HepG2 (cell line): ENCODE measurements around the gene BANP.

ENCODE experiments used
- TAF1 ChIP-seq: sonication (generic); formaldehyde crosslinking; IDR thresholded peaks from 2 replicates; pipeline ENCODE4 v1.4.0; 2020; ENCODE audit warnings: missing genetic modification reagents
- ZBTB7A ChIP-seq: sonication (generic); formaldehyde crosslinking; IDR thresholded peaks from 2 replicates; pipeline ENCODE4 v1.8.0; 2022; ENCODE audit warnings: mild to moderate bottlenecking, missing genetic modification reagents
- ZNF747 ChIP-seq: sonication (generic); formaldehyde crosslinking; IDR thresholded peaks from 2 replicates; pipeline ENCODE4 v1.8.1; 2023; ENCODE audit warnings: missing genetic modification reagents, mild to moderate bottlenecking, borderline replicate concordance
- ZZZ3 ChIP-seq: sonication (generic); formaldehyde crosslinking; IDR thresholded peaks from 2 replicates; pipeline ENCODE4 v1.4.0; 2020; ENCODE audit warnings: missing genetic modification reagents, mild to moderate bottlenecking, borderline replicate concordance
- TF ChIP-seq, protein P1 (sequence below): sonication (generic); formaldehyde crosslinking; IDR thresholded peaks from 2 replicates; pipeline ENCODE4 v1.4.0; 2020; ENCODE audit warnings: missing genetic modification reagents
- TF ChIP-seq, protein P2 (sequence below): IDR thresholded peaks from 2 replicates; pipeline ENCODE4 v1.6.1; 2012; ENCODE audit warnings: low read depth, low read length, improper control_type of control experiment
- TF ChIP-seq, protein P3 (sequence below): sonication (generic); formaldehyde crosslinking; IDR thresholded peaks from 2 replicates; pipeline ENCODE4 v1.4.0; 2020; ENCODE audit warnings: missing genetic modification reagents

DNA sequence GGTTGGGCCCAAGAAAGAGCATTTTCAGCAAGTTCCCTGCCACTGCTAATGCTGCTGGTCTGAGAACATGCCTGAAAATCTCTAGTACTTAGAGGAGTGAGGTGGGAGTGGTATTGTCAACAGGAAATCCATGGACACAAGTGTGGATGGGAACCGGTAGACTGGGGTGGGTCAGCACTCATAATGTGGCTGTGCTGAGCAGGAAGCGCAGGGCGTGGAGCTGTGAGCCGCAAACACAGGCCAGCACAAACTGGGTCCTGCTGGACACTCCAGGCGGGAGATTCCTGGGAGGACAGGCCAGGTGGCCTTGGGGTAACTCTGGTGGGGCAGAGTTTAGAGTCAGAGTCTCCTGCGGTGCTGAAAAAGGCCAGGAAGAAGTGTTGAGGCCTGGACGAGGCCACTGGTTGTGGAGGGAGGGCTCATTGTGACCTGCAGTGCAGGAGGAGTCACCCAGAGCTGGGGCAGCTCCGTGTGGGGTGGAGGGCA lies 62.6 kb downstream of the BANP start:
- TF ChIP-seq, protein P1, sequence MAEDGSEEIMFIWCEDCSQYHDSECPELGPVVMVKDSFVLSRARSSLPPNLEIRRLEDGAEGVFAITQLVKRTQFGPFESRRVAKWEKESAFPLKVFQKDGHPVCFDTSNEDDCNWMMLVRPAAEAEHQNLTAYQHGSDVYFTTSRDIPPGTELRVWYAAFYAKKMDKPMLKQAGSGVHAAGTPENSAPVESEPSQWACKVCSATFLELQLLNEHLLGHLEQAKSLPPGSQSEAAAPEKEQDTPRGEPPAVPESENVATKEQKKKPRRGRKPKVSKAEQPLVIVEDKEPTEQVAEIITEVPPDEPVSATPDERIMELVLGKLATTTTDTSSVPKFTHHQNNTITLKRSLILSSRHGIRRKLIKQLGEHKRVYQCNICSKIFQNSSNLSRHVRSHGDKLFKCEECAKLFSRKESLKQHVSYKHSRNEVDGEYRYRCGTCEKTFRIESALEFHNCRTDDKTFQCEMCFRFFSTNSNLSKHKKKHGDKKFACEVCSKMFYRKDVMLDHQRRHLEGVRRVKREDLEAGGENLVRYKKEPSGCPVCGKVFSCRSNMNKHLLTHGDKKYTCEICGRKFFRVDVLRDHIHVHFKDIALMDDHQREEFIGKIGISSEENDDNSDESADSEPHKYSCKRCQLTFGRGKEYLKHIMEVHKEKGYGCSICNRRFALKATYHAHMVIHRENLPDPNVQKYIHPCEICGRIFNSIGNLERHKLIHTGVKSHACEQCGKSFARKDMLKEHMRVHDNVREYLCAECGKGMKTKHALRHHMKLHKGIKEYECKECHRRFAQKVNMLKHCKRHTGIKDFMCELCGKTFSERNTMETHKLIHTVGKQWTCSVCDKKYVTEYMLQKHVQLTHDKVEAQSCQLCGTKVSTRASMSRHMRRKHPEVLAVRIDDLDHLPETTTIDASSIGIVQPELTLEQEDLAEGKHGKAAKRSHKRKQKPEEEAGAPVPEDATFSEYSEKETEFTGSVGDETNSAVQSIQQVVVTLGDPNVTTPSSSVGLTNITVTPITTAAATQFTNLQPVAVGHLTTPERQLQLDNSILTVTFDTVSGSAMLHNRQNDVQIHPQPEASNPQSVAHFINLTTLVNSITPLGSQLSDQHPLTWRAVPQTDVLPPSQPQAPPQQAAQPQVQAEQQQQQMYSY (CRISPR knock-in tag): no peak
- TF ChIP-seq TAF1 (no peak), ZBTB7A (no peak), ZNF747 (CRISPR knock-in tag) (no peak), ZZZ3 (CRISPR knock-in tag) (no peak)
- TF ChIP-seq, protein P2, sequence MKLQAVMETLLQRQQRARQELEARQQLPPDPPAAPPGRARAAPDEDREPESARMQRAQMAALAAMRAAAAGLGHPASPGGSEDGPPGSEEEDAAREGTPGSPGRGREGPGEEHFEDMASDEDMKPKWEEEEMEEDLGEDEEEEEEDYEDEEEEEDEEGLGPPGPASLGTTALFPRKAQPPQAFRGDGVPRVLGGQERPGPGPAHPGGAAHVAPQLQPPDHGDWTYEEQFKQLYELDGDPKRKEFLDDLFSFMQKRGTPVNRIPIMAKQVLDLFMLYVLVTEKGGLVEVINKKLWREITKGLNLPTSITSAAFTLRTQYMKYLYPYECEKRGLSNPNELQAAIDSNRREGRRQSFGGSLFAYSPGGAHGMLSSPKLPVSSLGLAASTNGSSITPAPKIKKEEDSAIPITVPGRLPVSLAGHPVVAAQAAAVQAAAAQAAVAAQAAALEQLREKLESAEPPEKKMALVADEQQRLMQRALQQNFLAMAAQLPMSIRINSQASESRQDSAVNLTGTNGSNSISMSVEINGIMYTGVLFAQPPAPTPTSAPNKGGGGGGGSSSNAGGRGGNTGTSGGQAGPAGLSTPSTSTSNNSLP: no peak
- TF ChIP-seq, protein P3, sequence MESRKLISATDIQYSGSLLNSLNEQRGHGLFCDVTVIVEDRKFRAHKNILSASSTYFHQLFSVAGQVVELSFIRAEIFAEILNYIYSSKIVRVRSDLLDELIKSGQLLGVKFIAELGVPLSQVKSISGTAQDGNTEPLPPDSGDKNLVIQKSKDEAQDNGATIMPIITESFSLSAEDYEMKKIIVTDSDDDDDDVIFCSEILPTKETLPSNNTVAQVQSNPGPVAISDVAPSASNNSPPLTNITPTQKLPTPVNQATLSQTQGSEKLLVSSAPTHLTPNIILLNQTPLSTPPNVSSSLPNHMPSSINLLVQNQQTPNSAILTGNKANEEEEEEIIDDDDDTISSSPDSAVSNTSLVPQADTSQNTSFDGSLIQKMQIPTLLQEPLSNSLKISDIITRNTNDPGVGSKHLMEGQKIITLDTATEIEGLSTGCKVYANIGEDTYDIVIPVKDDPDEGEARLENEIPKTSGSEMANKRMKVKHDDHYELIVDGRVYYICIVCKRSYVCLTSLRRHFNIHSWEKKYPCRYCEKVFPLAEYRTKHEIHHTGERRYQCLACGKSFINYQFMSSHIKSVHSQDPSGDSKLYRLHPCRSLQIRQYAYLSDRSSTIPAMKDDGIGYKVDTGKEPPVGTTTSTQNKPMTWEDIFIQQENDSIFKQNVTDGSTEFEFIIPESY (CRISPR knock-in tag): no peak
